ENCODE results near the gene DBNL. TPM values are rescaled to one million over a fixed set of nuclear protein-coding genes. Genes with fewer than 3 reads are reported as not detected.
"Not testable (repeated sequence)": the region's sequence is repeated elsewhere in the genome, so short reads cannot be mapped to it uniquely, and the experiment has no call there.

DBNL gene
- total RNA-seq, 2 experiments from 2014 or later = 88.5 to 90.6 TPM

GRCh38 chr7:44039800-44040492 is 4.6 kb upstream of the DBNL start:
- peaks cover 15% of the 10 kb centered on the region for H3K36me3 Mint-ChIP-seq (ENCODE audit: low read depth)
- H3K4me3 ChIP-seq (ENCODE audit: low read length) = peak overlapping the region; percentile 44
- POLR2A ChIA-PET = interaction anchor here (1.2 kb wide), 1 partner anchor 42 kb away, joined by 4 read pairs; the partner anchor contains the start of gene POLM
- H3K27ac Mint-ChIP-seq = peak overlapping the region; percentile 78
- intact Hi-C loops (cut with DNase I, micrococcal nuclease) = loop anchor here (10.0 kb wide), 2 partner anchors 535 to 755 kb away; partner anchors contain the start of genes DDX56 (in 1 of the 2) and PPIA (in 1 of the 2)
- H3K9me3 Mint-ChIP-seq; H3K36me3 ChIP-seq (ENCODE audit: insufficient read depth, low read length); H3K27me3 ChIP-seq (ENCODE audit: control insufficient read depth in 1 of 2, insufficient read depth in 2 of 2, low read length in 2 of 2); CTCF ChIA-PET; H3K27ac ChIP-seq (ENCODE audit: low read depth in 1 of 2, low read length in 2 of 2); H3K27me3 Mint-ChIP-seq; H3K9me3 ChIP-seq (ENCODE audit: control insufficient read depth in 1 of 2, insufficient read depth in 1 of 2, low read length in 2 of 2); DNase-seq: not testable (repeated sequence)
- ATAC-seq (ENCODE audit: poor library complexity) = peak; percentile 38
- peaks cover 18% of the 10 kb centered on the region for H3K4me1 Mint-ChIP-seq (ENCODE audit: low read depth)
- peak overlapping the region; percentile 54 for H3K4me3 Mint-ChIP-seq
- H3K4me1 ChIP-seq (ENCODE audit: insufficient read depth, low read length) = peaks cover 19% of the 10 kb centered on the region

DNA sequence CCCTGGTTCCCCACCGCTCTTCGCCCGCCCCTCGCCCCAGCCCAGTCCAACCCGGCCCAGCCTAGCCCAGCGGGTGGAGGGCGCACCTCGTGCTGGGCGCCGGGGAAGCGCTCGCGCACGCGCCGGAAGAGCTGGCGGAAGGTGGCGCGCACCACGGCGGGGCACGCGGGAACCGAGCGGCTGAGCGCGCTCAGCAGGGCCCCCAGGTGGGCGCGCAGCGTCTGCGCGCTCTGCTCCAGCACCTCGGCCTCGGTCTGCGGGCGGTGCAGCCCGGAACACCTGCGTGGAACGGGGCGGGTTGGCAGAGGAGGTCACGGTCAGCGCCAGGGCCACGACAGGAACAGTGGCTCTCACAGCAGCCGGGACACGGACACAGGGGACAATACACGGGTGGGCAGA is 4.0 kb upstream of the DBNL start:
- H3K27ac ChIP-seq (ENCODE audit: low read depth in 1 of 2, low read length in 2 of 2); CTCF ChIA-PET; H3K36me3 ChIP-seq (ENCODE audit: insufficient read depth, low read length); H3K27me3 ChIP-seq (ENCODE audit: control insufficient read depth in 1 of 2, insufficient read depth in 2 of 2, low read length in 2 of 2); H3K9me3 ChIP-seq (ENCODE audit: control insufficient read depth in 1 of 2, insufficient read depth in 1 of 2, low read length in 2 of 2); H3K27me3 Mint-ChIP-seq; H3K9me3 Mint-ChIP-seq: not testable (repeated sequence)
- peak; percentile 40 to 87 (median 62) for DNase-seq
- H3K4me3 Mint-ChIP-seq = peak overlapping the region; percentile 60
- ATAC-seq (ENCODE audit: poor library complexity) = peak; percentile 58
- peak overlapping the region; percentile 78 for H3K27ac Mint-ChIP-seq
- TF ChIP-seq, protein P1, sequence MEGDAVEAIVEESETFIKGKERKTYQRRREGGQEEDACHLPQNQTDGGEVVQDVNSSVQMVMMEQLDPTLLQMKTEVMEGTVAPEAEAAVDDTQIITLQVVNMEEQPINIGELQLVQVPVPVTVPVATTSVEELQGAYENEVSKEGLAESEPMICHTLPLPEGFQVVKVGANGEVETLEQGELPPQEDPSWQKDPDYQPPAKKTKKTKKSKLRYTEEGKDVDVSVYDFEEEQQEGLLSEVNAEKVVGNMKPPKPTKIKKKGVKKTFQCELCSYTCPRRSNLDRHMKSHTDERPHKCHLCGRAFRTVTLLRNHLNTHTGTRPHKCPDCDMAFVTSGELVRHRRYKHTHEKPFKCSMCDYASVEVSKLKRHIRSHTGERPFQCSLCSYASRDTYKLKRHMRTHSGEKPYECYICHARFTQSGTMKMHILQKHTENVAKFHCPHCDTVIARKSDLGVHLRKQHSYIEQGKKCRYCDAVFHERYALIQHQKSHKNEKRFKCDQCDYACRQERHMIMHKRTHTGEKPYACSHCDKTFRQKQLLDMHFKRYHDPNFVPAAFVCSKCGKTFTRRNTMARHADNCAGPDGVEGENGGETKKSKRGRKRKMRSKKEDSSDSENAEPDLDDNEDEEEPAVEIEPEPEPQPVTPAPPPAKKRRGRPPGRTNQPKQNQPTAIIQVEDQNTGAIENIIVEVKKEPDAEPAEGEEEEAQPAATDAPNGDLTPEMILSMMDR (IDR thresholded peaks at IDR 0.05) = peak; percentile 38
- intact Hi-C loops (cut with DNase I, micrococcal nuclease) = loop anchor here (10.0 kb wide), 2 partner anchors 534 to 754 kb away; partner anchors contain the start of genes DDX56 (in 1 of the 2) and PPIA (in 1 of the 2)
- H3K36me3 Mint-ChIP-seq (ENCODE audit: low read depth) = peaks cover 19% of the 10 kb centered on the region
- Histone ChIP-seq H3K4me1 (ENCODE audit: insufficient read depth, low read length) (peaks cover 25% of the 10 kb centered on the region), H3K4me3 (ENCODE audit: low read length) (peak overlapping the region; percentile 50)
- POLR2A ChIA-PET = interaction anchor here (0.6 to 1.2 kb wide), 2 partner anchors 40 to 41 kb away, joined by 3 to 4 read pairs; partner anchors contain the start of gene POLM
- peaks cover 22% of the 10 kb centered on the region for H3K4me1 Mint-ChIP-seq (ENCODE audit: low read depth)

DNA sequence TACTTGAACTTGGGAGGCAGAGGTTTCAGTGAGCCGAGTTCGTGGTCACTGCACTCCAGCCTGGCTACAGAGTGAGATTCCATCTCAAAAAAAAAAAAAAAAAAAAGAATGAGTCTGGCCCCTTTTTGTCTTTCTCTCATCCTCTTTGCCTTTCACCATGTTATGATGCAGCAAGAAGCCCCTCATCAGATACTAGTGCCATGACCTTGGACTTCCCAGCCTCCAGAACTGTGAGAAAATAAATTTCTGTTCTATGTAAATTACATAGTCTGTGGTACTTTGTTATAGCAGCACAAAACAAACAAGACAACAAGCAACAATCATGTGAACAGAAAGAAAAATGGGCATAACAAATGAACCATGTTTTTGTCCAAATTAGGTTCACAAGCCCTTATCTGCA is 2.3 kb upstream of the DBNL start:
- H3K27me3 Mint-ChIP-seq = no peaks in the 10 kb centered on the region
- peak overlapping the region; percentile 58 for H3K4me3 Mint-ChIP-seq
- H3K27me3 ChIP-seq (ENCODE audit: control insufficient read depth in 1 of 2, insufficient read depth in 2 of 2, low read length in 2 of 2) = no peaks in the 10 kb centered on the region
- no peak overlapping the region for H3K4me3 ChIP-seq (ENCODE audit: low read length)
- intact Hi-C loops (cut with DNase I, micrococcal nuclease) = loop anchor here (10.0 kb wide), 2 partner anchors 533 to 753 kb away; partner anchors contain the start of genes DDX56 (in 1 of the 2) and PPIA (in 1 of the 2)
- no peak overlapping the region for H3K27ac ChIP-seq (ENCODE audit: low read depth in 1 of 2, low read length in 2 of 2)
- H3K27ac Mint-ChIP-seq = peak overlapping the region; percentile 71
- TF ChIP-seq, protein P1 (IDR thresholded peaks at IDR 0.05) = no peak
- DNase-seq = no peak
- no peaks in the 10 kb centered on the region for H3K36me3 ChIP-seq (ENCODE audit: insufficient read depth, low read length)
- peaks cover 40% of the 10 kb centered on the region for H3K4me1 Mint-ChIP-seq (ENCODE audit: low read depth)
- no peak for ATAC-seq (ENCODE audit: poor library complexity)
- ChIA-PET POLR2A (no interaction called here), CTCF (no interaction called here)
- H3K4me1 ChIP-seq (ENCODE audit: insufficient read depth, low read length) = peaks cover 42% of the 10 kb centered on the region
- H3K9me3 ChIP-seq (ENCODE audit: control insufficient read depth in 1 of 2, insufficient read depth in 1 of 2, low read length in 2 of 2) = no peaks in the 10 kb centered on the region
- no peaks in the 10 kb centered on the region for H3K9me3 Mint-ChIP-seq
- peaks cover 37% of the 10 kb centered on the region for H3K36me3 Mint-ChIP-seq (ENCODE audit: low read depth)
